ENCODE measurements around the gene COL7A1.

COL7A1 gene

GRCh38 chr3:48599509-48600285 lies 4.6 kb upstream of the COL7A1 start:
- peaks cover 26% of the 10 kb centered on the region for H4K20me1 ChIP-seq (ENCODE audit: insufficient read depth, low read length)
- peaks cover 69% of the 10 kb centered on the region for H3K36me3 ChIP-seq (ENCODE audit: insufficient read depth, low read length)
- no peak for TF ChIP-seq EZH2 (IDR thresholded peaks at IDR 0.05; ENCODE audit: borderline replicate concordance, low read depth, low read length, severe bottlenecking)
- no peak for TF ChIP-seq CTCF (IDR thresholded peaks at IDR 0.05; ENCODE audit: borderline replicate concordance, extremely low read depth, low read length, poor library complexity, severe bottlenecking)
- no peak overlapping the region for H3K4me3 ChIP-seq (ENCODE audit: low read depth in 1 of 2, low read length in 2 of 2)
- no peaks in the 10 kb centered on the region for H3K79me2 ChIP-seq (ENCODE audit: insufficient read depth, low read length)
- no peaks in the 10 kb centered on the region for H3K9me3 ChIP-seq (ENCODE audit: insufficient read depth, low read length, severe bottlenecking)
- no peak overlapping the region for H3K9ac ChIP-seq (ENCODE audit: low read depth, low read length)
- no peak for DNase-seq
- no peak for ATAC-seq (ENCODE audit: insufficient read depth, low read depth)
- no peaks in the 10 kb centered on the region for H3K27me3 ChIP-seq (ENCODE audit: insufficient read depth, low read length, poor library complexity)
- H3K4me1 ChIP-seq (ENCODE audit: insufficient read depth, low read length): no peaks in the 10 kb centered on the region
- no peak overlapping the region for H2AFZ ChIP-seq (ENCODE audit: low read depth, low read length)
- H3K27ac ChIP-seq (ENCODE audit: low read length): no peak overlapping the region
- no peak overlapping the region for H3K4me2 ChIP-seq (ENCODE audit: insufficient read depth, low read length)

- H3K4me3 ChIP-seq (ENCODE audit: low read depth in 1 of 2, low read length in 2 of 2): no peak overlapping the region
- H4K20me1 ChIP-seq (ENCODE audit: insufficient read depth, low read length): peaks cover 22% of the 10 kb centered on the region
- no peak overlapping the region for H3K27ac ChIP-seq (ENCODE audit: low read length)
- H3K4me1 ChIP-seq (ENCODE audit: insufficient read depth, low read length): no peaks in the 10 kb centered on the region
- H3K27me3 ChIP-seq (ENCODE audit: insufficient read depth, low read length, poor library complexity): no peaks in the 10 kb centered on the region
- DNase-seq: no peak
- no peak overlapping the region for H2AFZ ChIP-seq (ENCODE audit: low read depth, low read length)
- no peaks in the 10 kb centered on the region for H3K9me3 ChIP-seq (ENCODE audit: insufficient read depth, low read length, severe bottlenecking)
- no peak overlapping the region for H3K9ac ChIP-seq (ENCODE audit: low read depth, low read length)
- H3K36me3 ChIP-seq (ENCODE audit: insufficient read depth, low read length): peaks cover 63% of the 10 kb centered on the region
- no peak overlapping the region for H3K4me2 ChIP-seq (ENCODE audit: insufficient read depth, low read length)
- ATAC-seq (ENCODE audit: insufficient read depth, low read depth): no peak
- TF ChIP-seq EZH2 (IDR thresholded peaks at IDR 0.05; ENCODE audit: borderline replicate concordance, low read depth, low read length, severe bottlenecking): no peak
- no peak for TF ChIP-seq CTCF (IDR thresholded peaks at IDR 0.05; ENCODE audit: borderline replicate concordance, extremely low read depth, low read length, poor library complexity, severe bottlenecking)
- H3K79me2 ChIP-seq (ENCODE audit: insufficient read depth, low read length): no peaks in the 10 kb centered on the region
These were observed 4.0 kb upstream of the COL7A1 start for GRCh38 chr3:48599077-48599501.

GRCh38 chr3:48598323-48599076 lies 3.4 kb upstream of the COL7A1 start:
- no peaks in the 10 kb centered on the region for H3K79me2 ChIP-seq (ENCODE audit: insufficient read depth, low read length)
- H3K27ac ChIP-seq (ENCODE audit: low read length): no peak overlapping the region
- H3K9ac ChIP-seq (ENCODE audit: low read depth, low read length): no peak overlapping the region
- H3K36me3 ChIP-seq (ENCODE audit: insufficient read depth, low read length): peaks cover 57% of the 10 kb centered on the region
- no peak for ATAC-seq (ENCODE audit: insufficient read depth, low read depth)
- no peak overlapping the region for H3K4me2 ChIP-seq (ENCODE audit: insufficient read depth, low read length)
- TF ChIP-seq CTCF (IDR thresholded peaks at IDR 0.05; ENCODE audit: borderline replicate concordance, extremely low read depth, low read length, poor library complexity, severe bottlenecking) (no peak), EZH2 (IDR thresholded peaks at IDR 0.05; ENCODE audit: borderline replicate concordance, low read depth, low read length, severe bottlenecking) (no peak)
- H3K27me3 ChIP-seq (ENCODE audit: insufficient read depth, low read length, poor library complexity): no peaks in the 10 kb centered on the region
- no peaks in the 10 kb centered on the region for H3K9me3 ChIP-seq (ENCODE audit: insufficient read depth, low read length, severe bottlenecking)
- no peak overlapping the region for H3K4me3 ChIP-seq (ENCODE audit: low read depth in 1 of 2, low read length in 2 of 2)
- H4K20me1 ChIP-seq (ENCODE audit: insufficient read depth, low read length): peaks cover 20% of the 10 kb centered on the region
- no peak for DNase-seq
- H3K4me1 ChIP-seq (ENCODE audit: insufficient read depth, low read length): no peaks in the 10 kb centered on the region
- H2AFZ ChIP-seq (ENCODE audit: low read depth, low read length): no peak overlapping the region
